Fibroblast of mammary gland (primary cell): ENCODE measurements around the gene KIAA0319L.
A peak's percentile ranks its signal among the peaks of the same experiment; 100 is the strongest.

ENCODE experiments used
- DNase-seq: peaks from one replicate; pipeline ENCODE4 v3.0.0-alpha.2; 2010; ENCODE audit warnings: low read depth
- H3K4me3 ChIP-seq: 2 replicates; pipeline ENCODE4 v1.5.1; 2011; ENCODE audit warnings: low read depth, mild to moderate bottlenecking, low read length, moderate library complexity; ENCODE audit not compliant: control insufficient read depth
- CTCF ChIP-seq: conservative IDR thresholded peaks from 2 replicates; pipeline ENCODE4 v1.5.1; 2011; ENCODE audit warnings: low read depth, low read length, inconsistent platforms; ENCODE audit not compliant: control insufficient read depth, insufficient read depth

KIAA0319L gene

GRCh38 chr1:35454616-35455015 is 102.6 kb downstream of the KIAA0319L start:
- peak; percentile 49 for TF ChIP-seq CTCF
- DNase-seq = peak; percentile 89
- H3K4me3 ChIP-seq = no peak overlapping the region

- no peak overlapping the region for H3K4me3 ChIP-seq
- TF ChIP-seq CTCF = no peak
- no peak for DNase-seq
Measured at GRCh38 chr1:35454176-35454575, 103.0 kb downstream of the KIAA0319L start.

GRCh38 chr1:35453031-35453430 is 104.2 kb downstream of the KIAA0319L start:
- no peak for DNase-seq
- no peak overlapping the region for H3K4me3 ChIP-seq
- TF ChIP-seq CTCF = no peak

- no peak overlapping the region for H3K4me3 ChIP-seq
- no peak for TF ChIP-seq CTCF
- DNase-seq = peak; percentile 82
Measured at GRCh38 chr1:35452106-35452774, 105.0 kb downstream of the KIAA0319L start.

- DNase-seq = peak; percentile 84
Measured at GRCh38 chr1:35451125-35451528, 106.1 kb downstream of the KIAA0319L start.

GRCh38 chr1:35449334-35450008 is 107.7 kb downstream of the KIAA0319L start:
- H3K4me3 ChIP-seq = no peak overlapping the region
- DNase-seq = peak; percentile 99
- no peak for TF ChIP-seq CTCF

More at GRCh38 chr1:35451125-35451528, 106.1 kb downstream of the KIAA0319L start:
- TF ChIP-seq CTCF = peak; percentile 89
- H3K4me3 ChIP-seq = no peak overlapping the region
